DOHH2 (cell line): ENCODE results near the gene FAM114A2.

Experiments used
- H3F3A ChIP-seq: fragments of 200-600 bp; sonication (generic), shearing (Covaris generic); 2 replicates; pipeline ENCODE4 v1.6.0; 2016; ENCODE audit warnings: antibody characterized with exemption, mild to moderate bottlenecking; ENCODE audit not compliant: control insufficient read depth, insufficient read depth
- H3K27ac ChIP-seq: fragments of 200-600 bp; sonication (generic); 2 replicates; pipeline ENCODE4 v1.5.1; 2014; ENCODE audit warnings: low read depth, mild to moderate bottlenecking, low read length, moderate library complexity
- H3K27me3 ChIP-seq: fragments of 200-600 bp; sonication (generic); 2 replicates; pipeline ENCODE4 v1.6.1; 2014; ENCODE audit warnings: mild to moderate bottlenecking, low read length, mixed read lengths; ENCODE audit not compliant: control insufficient read depth
- H3K36me3 ChIP-seq: fragments of 200-600 bp; sonication (generic); 2 replicates; pipeline ENCODE4 v1.6.1; 2014; ENCODE audit warnings: mild to moderate bottlenecking, low read length, moderate library complexity, mixed read lengths; ENCODE audit not compliant: control insufficient read depth
- H3K4me1 ChIP-seq: fragments of 200-600 bp; sonication (generic); 2 replicates; pipeline ENCODE4 v1.6.1; 2014; ENCODE audit warnings: mild to moderate bottlenecking, low read length, mixed read lengths; ENCODE audit not compliant: control insufficient read depth
- H3K4me2 ChIP-seq: fragments of 200-600 bp; sonication (generic); 2 replicates; pipeline ENCODE4 v1.6.0; 2014; ENCODE audit warnings: mild to moderate bottlenecking, low read length, moderate library complexity
- H3K4me3 ChIP-seq: fragments of 200-600 bp; sonication (generic); 2 replicates; pipeline ENCODE4 v1.5.1; 2014; ENCODE audit warnings: mild to moderate bottlenecking, low read length, mixed read lengths
- H3K79me2 ChIP-seq: fragments of 200-600 bp; sonication (generic); 2 replicates; pipeline ENCODE4 v1.6.1; 2014; ENCODE audit warnings: mild to moderate bottlenecking, low read length, mixed read lengths; ENCODE audit not compliant: control insufficient read depth
- H3K9me2 ChIP-seq: fragments of 200-600 bp; sonication (generic); replicated peaks from 2 replicates; pipeline ENCODE4 v1.6.1; 2014; ENCODE audit warnings: mild to moderate bottlenecking, low read length, mixed read lengths; ENCODE audit not compliant: control insufficient read depth
- H3K9me3 ChIP-seq: fragments of 200-600 bp; sonication (generic); 2 replicates; pipeline ENCODE4 v1.6.1; 2014; ENCODE audit warnings: antibody characterized with exemption, low read length, mixed read lengths; ENCODE audit not compliant: control insufficient read depth, insufficient read depth
- H4K20me1 ChIP-seq: fragments of 200-600 bp; sonication (generic); 2 replicates; pipeline ENCODE4 v1.6.0; 2014; ENCODE audit warnings: low read depth, mild to moderate bottlenecking, antibody characterized with exemption, low read length, moderate library complexity; ENCODE audit not compliant: control insufficient read depth, insufficient read depth
- EZH2phosphoT487 ChIP-seq: fragments of 200-600 bp; sonication (generic); IDR thresholded peaks from 2 replicates; pipeline ENCODE4 v1.6.1; 2017; ENCODE audit warnings: borderline replicate concordance, mild to moderate bottlenecking, antibody characterized with exemption, low read length, moderate library complexity, mixed read lengths
- TF ChIP-seq, protein P1 (sequence below): fragments of 200-600 bp; sonication (generic); IDR thresholded peaks from one replicate; pipeline ENCODE4 v1.5.1; 2014; ENCODE audit warnings: antibody characterized with exemption, mild to moderate bottlenecking, low read depth, low read length; ENCODE audit not compliant: poor library complexity, severe bottlenecking

The FAM114A2 gene

DNA sequence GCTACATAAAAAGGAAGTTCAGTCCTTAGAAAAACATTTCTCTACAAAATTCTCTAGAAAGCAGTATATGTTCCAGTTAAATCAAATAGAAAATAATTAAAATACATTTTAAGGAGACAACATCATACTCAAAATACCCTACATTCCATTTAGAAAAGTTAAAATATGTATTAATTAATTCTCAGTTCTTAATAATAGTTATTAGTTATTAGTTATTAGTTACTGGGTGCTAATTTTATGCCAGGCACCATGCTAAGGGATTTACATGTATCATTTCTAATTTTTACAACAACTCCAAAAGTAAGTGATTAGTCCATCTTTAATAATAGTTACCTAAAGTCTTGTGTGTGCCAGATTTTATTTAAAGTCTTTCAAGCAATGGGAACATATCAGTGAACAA lies 38.0 kb downstream of the FAM114A2 start:
- no peaks in the 10 kb centered on the region for H3F3A ChIP-seq
- no peak overlapping the region for H3K27ac ChIP-seq
- TF ChIP-seq EZH2phosphoT487 = no peak
- TF ChIP-seq, protein P1, sequence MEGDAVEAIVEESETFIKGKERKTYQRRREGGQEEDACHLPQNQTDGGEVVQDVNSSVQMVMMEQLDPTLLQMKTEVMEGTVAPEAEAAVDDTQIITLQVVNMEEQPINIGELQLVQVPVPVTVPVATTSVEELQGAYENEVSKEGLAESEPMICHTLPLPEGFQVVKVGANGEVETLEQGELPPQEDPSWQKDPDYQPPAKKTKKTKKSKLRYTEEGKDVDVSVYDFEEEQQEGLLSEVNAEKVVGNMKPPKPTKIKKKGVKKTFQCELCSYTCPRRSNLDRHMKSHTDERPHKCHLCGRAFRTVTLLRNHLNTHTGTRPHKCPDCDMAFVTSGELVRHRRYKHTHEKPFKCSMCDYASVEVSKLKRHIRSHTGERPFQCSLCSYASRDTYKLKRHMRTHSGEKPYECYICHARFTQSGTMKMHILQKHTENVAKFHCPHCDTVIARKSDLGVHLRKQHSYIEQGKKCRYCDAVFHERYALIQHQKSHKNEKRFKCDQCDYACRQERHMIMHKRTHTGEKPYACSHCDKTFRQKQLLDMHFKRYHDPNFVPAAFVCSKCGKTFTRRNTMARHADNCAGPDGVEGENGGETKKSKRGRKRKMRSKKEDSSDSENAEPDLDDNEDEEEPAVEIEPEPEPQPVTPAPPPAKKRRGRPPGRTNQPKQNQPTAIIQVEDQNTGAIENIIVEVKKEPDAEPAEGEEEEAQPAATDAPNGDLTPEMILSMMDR = no peak
- H3K9me2 ChIP-seq = no peaks in the 10 kb centered on the region
- peaks cover 5% of the 10 kb centered on the region; the same call in 1 of the 2 replicates for H3K36me3 ChIP-seq
- H3K4me3 ChIP-seq = no peak overlapping the region
- no peaks in the 10 kb centered on the region for H4K20me1 ChIP-seq
- no peaks in the 10 kb centered on the region for H3K27me3 ChIP-seq
- H3K9me3 ChIP-seq = no peaks in the 10 kb centered on the region
- H3K4me1 ChIP-seq = no peaks in the 10 kb centered on the region
- H3K79me2 ChIP-seq = no peaks in the 10 kb centered on the region
- H3K4me2 ChIP-seq = no peak overlapping the region

DNA sequence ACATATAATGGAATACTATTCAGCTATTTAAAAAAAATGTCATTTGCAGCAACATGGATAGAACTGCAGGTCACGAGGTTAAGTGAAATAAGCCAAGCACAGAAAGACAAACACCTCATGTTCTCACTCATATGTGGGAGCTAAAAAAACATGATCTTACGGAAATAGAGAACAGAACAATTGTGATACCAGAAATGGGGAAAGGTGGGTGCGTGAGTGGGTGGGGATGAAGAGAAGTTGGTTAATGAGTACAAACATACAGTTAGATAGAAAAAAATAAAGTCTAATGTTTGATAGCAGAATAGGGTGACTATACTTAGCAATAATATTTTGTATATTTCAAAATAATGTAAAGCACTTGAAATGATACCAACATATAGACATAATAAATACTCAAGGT lies 38.7 kb downstream of the FAM114A2 start:
- TF ChIP-seq, protein P1 = no peak
- no peak for TF ChIP-seq EZH2phosphoT487
- no peaks in the 10 kb centered on the region for H4K20me1 ChIP-seq

GRCh38 chr5:153998768-153999167 lies 39.9 kb downstream of the FAM114A2 start:
- Histone ChIP-seq H3K4me3 (no peak overlapping the region), H3K4me1 (no peaks in the 10 kb centered on the region), H3F3A (no peaks in the 10 kb centered on the region), H3K4me2 (no peak overlapping the region), H4K20me1 (no peaks in the 10 kb centered on the region), H3K27ac (no peak overlapping the region), H3K9me3 (no peaks in the 10 kb centered on the region), H3K79me2 (no peaks in the 10 kb centered on the region), H3K36me3 (peaks cover 9% of the 10 kb centered on the region; the same call in 1 of the 2 replicates), H3K27me3 (no peaks in the 10 kb centered on the region), H3K9me2 (no peaks in the 10 kb centered on the region)
- TF ChIP-seq, protein P1 = no peak
- no peak for TF ChIP-seq EZH2phosphoT487

More for the DNA sequence above, 38.7 kb downstream of the FAM114A2 start:
- Histone ChIP-seq H3K79me2 (no peaks in the 10 kb centered on the region), H3K36me3 (peaks cover 5% of the 10 kb centered on the region; the same call in 1 of the 2 replicates), H3K4me3 (no peak overlapping the region), H3K9me3 (no peaks in the 10 kb centered on the region), H3K9me2 (no peaks in the 10 kb centered on the region), H3K4me2 (no peak overlapping the region), H3K27ac (no peak overlapping the region), H3K27me3 (no peaks in the 10 kb centered on the region), H3K4me1 (no peaks in the 10 kb centered on the region), H3F3A (no peaks in the 10 kb centered on the region)

GRCh38 chr5:153998010-153998409 lies 40.7 kb downstream of the FAM114A2 start:
- Histone ChIP-seq H3K36me3 (peaks cover 9% of the 10 kb centered on the region; the same call in 1 of the 2 replicates), H3K4me3 (no peak overlapping the region), H3K79me2 (no peaks in the 10 kb centered on the region), H3K27me3 (no peaks in the 10 kb centered on the region), H3K4me1 (no peaks in the 10 kb centered on the region), H4K20me1 (no peaks in the 10 kb centered on the region), H3K27ac (no peak overlapping the region), H3F3A (no peaks in the 10 kb centered on the region), H3K9me3 (no peaks in the 10 kb centered on the region), H3K9me2 (no peaks in the 10 kb centered on the region), H3K4me2 (no peak overlapping the region)
- TF ChIP-seq, protein P1 = no peak
- TF ChIP-seq EZH2phosphoT487 = no peak
